MCF 10A (cell line): ENCODE measurements around the gene KCNK5. TPM values are rescaled to one million over a fixed set of nuclear protein-coding genes. Genes with fewer than 3 reads are reported as not detected.
A peak's percentile ranks its signal among the peaks of the same experiment; 100 is the strongest.

Source experiments
- BruUV-seq: library from RNA; stranded (reverse); fragments of 400-500 nt; replicated peaks from 2 replicates; lab custom pipeline; 2021; lab: Mats Ljungman, UMichigan
- CTCF ChIA-PET: fragments of 300-600 bp; sonication (Branson Sonifier 250); formaldehyde crosslinking; extraction: SDS; loops from one replicate; lab custom pipeline; 2021; ENCODE audit warnings: antibody characterized with exemption, inconsistent platforms; lab: Yijun Ruan, JAX
- POLR2A ChIA-PET: fragments of 300-600, 350-650 bp; sonication (Branson Sonifier 250); formaldehyde crosslinking; extraction: SDS; loops from one replicate; lab custom pipeline; 2020; ENCODE audit warnings: antibody characterized with exemption, inconsistent platforms; lab: Yijun Ruan, JAX
- DNase-seq: peaks from one replicate; pipeline ENCODE4 v3.0.0-alpha.2; 2018; ENCODE audit not compliant: unreplicated experiment
- H3K27ac Mint-ChIP-seq: one replicate; pipeline ENCODE4 v1.8.0; 2022; ENCODE audit warnings: mild to moderate bottlenecking, low read depth, mixed read lengths; ENCODE audit not compliant: unreplicated experiment
- H3K27me3 Mint-ChIP-seq: one replicate; pipeline ENCODE4 v1.8.0; 2022; ENCODE audit warnings: mixed read lengths; ENCODE audit not compliant: insufficient read depth, unreplicated experiment
- H3K36me3 Mint-ChIP-seq: one replicate; pipeline ENCODE4 v1.8.0; 2022; ENCODE audit warnings: mild to moderate bottlenecking, moderate library complexity, mixed read lengths; ENCODE audit not compliant: insufficient read depth, unreplicated experiment
- H3K4me1 Mint-ChIP-seq: one replicate; pipeline ENCODE4 v1.8.0; 2022; ENCODE audit warnings: mixed read lengths; ENCODE audit not compliant: insufficient read depth, unreplicated experiment
- H3K4me3 Mint-ChIP-seq: one replicate; pipeline ENCODE4 v1.8.0; 2022; ENCODE audit warnings: mild to moderate bottlenecking, moderate library complexity, mixed read lengths; ENCODE audit not compliant: unreplicated experiment
- H3K9me3 Mint-ChIP-seq: one replicate; pipeline ENCODE4 v1.8.0; 2022; ENCODE audit warnings: mixed read lengths; ENCODE audit not compliant: unreplicated experiment
- CTCF ChIP-seq: fragments of 200-600 bp; IDR thresholded peaks from one replicate; pipeline ENCODE4 v1.8.0; 2022; ENCODE audit warnings: antibody characterized with exemption, mild to moderate bottlenecking; ENCODE audit not compliant: unreplicated experiment
- intact Hi-C: fragments of 100-400 bp; cut with micrococcal nuclease; formaldehyde crosslinking; loops from 2 replicates; pipeline ENCODE4 v1.14.1; 2022
- total RNA-seq: library from RNA; stranded (reverse); gene quantifications from 2 replicates; pipeline ENCODE4 v1.2.3, GENCODE V29; 2022

Gene KCNK5
- total RNA-seq, 1 experiment from 2014 or later = 2.6 TPM

GRCh38 chr6:39189131-39189530 lies 40.1 kb downstream of the KCNK5 start:
- H3K36me3 Mint-ChIP-seq = peaks cover 12% of the 10 kb centered on the region
- no peak for DNase-seq
- BruUV-seq = no TSS peak
- ChIA-PET CTCF (interaction anchor here (0.8 to 3.2 kb wide), 3 partner anchors 13 to 92 kb away, joined by 5 to 32 read pairs (median 7); no protein-coding TSS in a partner anchor), POLR2A (no interaction called here)
- TF ChIP-seq CTCF = no peak
- intact Hi-C loops = no loop called here
- H3K27ac Mint-ChIP-seq = peak overlapping the region; percentile 35
- no peaks in the 10 kb centered on the region for H3K9me3 Mint-ChIP-seq
- H3K4me3 Mint-ChIP-seq = no peak overlapping the region
- H3K27me3 Mint-ChIP-seq = no peaks in the 10 kb centered on the region
- peaks cover 25% of the 10 kb centered on the region for H3K4me1 Mint-ChIP-seq

DNA sequence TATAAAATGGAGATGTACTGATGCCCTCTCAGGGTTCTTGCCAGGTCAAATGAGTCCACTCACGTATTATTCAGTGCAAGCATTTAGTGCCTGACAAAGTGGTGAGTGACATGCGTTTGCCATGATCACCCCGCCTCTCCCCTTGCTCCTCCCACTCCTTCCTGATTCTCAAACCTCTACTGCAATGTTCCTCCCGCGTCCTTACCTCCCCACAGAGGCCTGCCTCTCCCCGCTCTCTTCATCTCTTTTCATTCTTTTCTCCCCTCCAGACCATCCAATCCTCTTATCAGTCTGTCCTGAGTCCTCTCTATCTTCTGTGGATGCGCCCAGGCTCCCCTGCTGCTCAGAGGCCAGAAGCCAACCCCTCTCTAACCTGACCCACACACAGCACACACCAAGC lies 40.7 kb downstream of the KCNK5 start:
- ChIA-PET POLR2A (interaction anchor here (0.7 kb wide), 1 partner anchor 20 kb away, joined by 3 read pairs; no protein-coding TSS in a partner anchor), CTCF (interaction anchor here (0.7 to 1.5 kb wide), 2 partner anchors 24 to 263 kb away, joined by 3 to 7 read pairs; no protein-coding TSS in a partner anchor)
- Mint-ChIP-seq H3K27ac (peak overlapping the region; percentile 35), H3K9me3 (no peaks in the 10 kb centered on the region), H3K4me3 (no peak overlapping the region), H3K36me3 (peaks cover 11% of the 10 kb centered on the region), H3K27me3 (no peaks in the 10 kb centered on the region), H3K4me1 (peaks cover 31% of the 10 kb centered on the region)
- BruUV-seq = no TSS peak
- intact Hi-C loops = no loop called here
- TF ChIP-seq CTCF = no peak
- DNase-seq = no peak

- CTCF ChIA-PET = interaction anchor here (0.6 to 1.9 kb wide), 3 partner anchors 21 to 264 kb away, joined by 3 to 12 read pairs (median 3); no protein-coding TSS in a partner anchor
- peaks cover 35% of the 10 kb centered on the region for H3K4me1 Mint-ChIP-seq
- POLR2A ChIA-PET = interaction anchor here (0.7 to 1.7 kb wide), 2 partner anchors 14 to 19 kb away, joined by 3 to 6 read pairs; no protein-coding TSS in a partner anchor
- no TSS peak for BruUV-seq
- no peak for DNase-seq
- intact Hi-C loops = no loop called here
- no peak for TF ChIP-seq CTCF
- H3K4me3 Mint-ChIP-seq = no peak overlapping the region
- no peaks in the 10 kb centered on the region for H3K9me3 Mint-ChIP-seq
- no peaks in the 10 kb centered on the region for H3K27me3 Mint-ChIP-seq
- no peak overlapping the region for H3K27ac Mint-ChIP-seq
- H3K36me3 Mint-ChIP-seq = peaks cover 6% of the 10 kb centered on the region
Measured at GRCh38 chr6:39188098-39188450, 41.2 kb downstream of the KCNK5 start.

- ChIA-PET CTCF (interaction anchor here (0.7 to 6.4 kb wide), 11 partner anchors 14 to 313 kb away, joined by 3 to 56 read pairs (median 3); partner anchors contain the start of gene KCNK5), POLR2A (interaction anchor here (0.6 to 3.3 kb wide), 10 partner anchors 10 to 95 kb away, joined by 3 to 31 read pairs (median 4); no protein-coding TSS in a partner anchor)
- Mint-ChIP-seq H3K27ac (peak overlapping the region; percentile 92), H3K4me1 (peaks cover 39% of the 10 kb centered on the region), H3K36me3 (no peaks in the 10 kb centered on the region), H3K4me3 (peak overlapping the region; percentile 3), H3K9me3 (no peaks in the 10 kb centered on the region), H3K27me3 (no peaks in the 10 kb centered on the region)
- BruUV-seq = no TSS peak
- TF ChIP-seq CTCF = no peak
- DNase-seq = peak; percentile 91
- intact Hi-C loops = no loop called here
Measured at GRCh38 chr6:39184906-39185580, 44.2 kb downstream of the KCNK5 start.
